Retinal pigment epithelial cell (primary cell): ENCODE results near the gene SPATA3.

Source experiments
- DNase-seq: peaks from one replicate; pipeline ENCODE4 v3.0.0-alpha.2; 2010; ENCODE audit warnings: low read depth
- H3K4me3 ChIP-seq: 2 replicates; pipeline ENCODE4 v1.5.1; 2011; ENCODE audit warnings: mild to moderate bottlenecking, low read length, control low read depth, moderate library complexity
- CTCF ChIP-seq: conservative IDR thresholded peaks from 2 replicates; pipeline ENCODE4 v1.5.1; 2011; ENCODE audit warnings: low read depth, low read length, control low read depth, inconsistent platforms

Gene SPATA3

GRCh38 chr2:230995821-230996220 is at the start of gene SPATA3:
Gene SPATA3 (plus strand): TSS chr2:230996121. CDS start chr2:230996234, 113 bp downstream.
- no peak for TF ChIP-seq CTCF
- no peak within 1 kb of the TSS for H3K4me3 ChIP-seq
- DNase-seq: no peak

- no peak overlapping the region for H3K4me3 ChIP-seq
- DNase-seq: no peak
- TF ChIP-seq CTCF: no peak
Measured at GRCh38 chr2:230946429-230947234, 49.3 kb upstream of the SPATA3 start.

- no peak for DNase-seq
- no peak for TF ChIP-seq CTCF
- H3K4me3 ChIP-seq: no peak overlapping the region
Measured at GRCh38 chr2:230947235-230947576, 48.7 kb upstream of the SPATA3 start.

GRCh38 chr2:230947908-230948365 is 48.0 kb upstream of the SPATA3 start:
- DNase-seq: no peak
- no peak overlapping the region for H3K4me3 ChIP-seq
- TF ChIP-seq CTCF: no peak

GRCh38 chr2:230949966-230950873 is 45.7 kb upstream of the SPATA3 start:
- no peak overlapping the region for H3K4me3 ChIP-seq
- DNase-seq: no peak
- no peak for TF ChIP-seq CTCF

GRCh38 chr2:230950874-230951339 is 45.0 kb upstream of the SPATA3 start:
- no peak overlapping the region for H3K4me3 ChIP-seq
- TF ChIP-seq CTCF: no peak
- DNase-seq: no peak

- no peak for DNase-seq
- TF ChIP-seq CTCF: no peak
- H3K4me3 ChIP-seq: no peak overlapping the region
Measured at GRCh38 chr2:230951396-230951795, 44.5 kb upstream of the SPATA3 start.
